HG03460 (cell line): ENCODE data around the gene HMCN2.
"Not testable (repeated sequence)": the region's sequence is repeated elsewhere in the genome, so short reads cannot be mapped to it uniquely, and the experiment has no call there.

Experiments
- ATAC-seq: cut with Tn5 transposase; IDR thresholded peaks from one replicate; pipeline ENCODE4 v1.9.1; 2021; ENCODE audit not compliant: unreplicated experiment

Gene HMCN2

DNA sequence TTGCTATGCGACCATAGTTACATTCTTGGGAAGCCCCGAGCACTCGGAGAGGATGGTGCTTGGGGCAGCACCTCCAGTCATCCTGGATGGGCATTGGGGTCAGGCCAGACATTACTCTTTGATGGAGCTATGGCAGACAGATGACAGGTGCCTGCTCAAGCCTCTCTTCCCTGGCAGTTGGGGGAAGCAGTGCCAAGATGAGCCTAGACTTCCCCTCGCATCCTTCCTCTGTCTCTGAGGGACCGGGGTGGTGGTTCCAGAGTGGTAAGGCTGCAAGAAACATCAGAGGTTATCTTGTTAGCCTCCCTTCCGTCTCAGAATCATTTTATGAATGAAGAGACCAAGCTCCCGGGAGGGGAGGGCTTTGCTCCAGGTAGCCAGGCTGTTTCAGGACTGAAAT is 2.8 kb upstream of the HMCN2 start:
- ATAC-seq, result no peak

GRCh38 chr9:130263601-130264413 is 1.8 kb upstream of the HMCN2 start:
- no peak for ATAC-seq

GRCh38 chr9:130264414-130265350 is 878 bp upstream of the HMCN2 start:
- ATAC-seq, result no peak

DNA sequence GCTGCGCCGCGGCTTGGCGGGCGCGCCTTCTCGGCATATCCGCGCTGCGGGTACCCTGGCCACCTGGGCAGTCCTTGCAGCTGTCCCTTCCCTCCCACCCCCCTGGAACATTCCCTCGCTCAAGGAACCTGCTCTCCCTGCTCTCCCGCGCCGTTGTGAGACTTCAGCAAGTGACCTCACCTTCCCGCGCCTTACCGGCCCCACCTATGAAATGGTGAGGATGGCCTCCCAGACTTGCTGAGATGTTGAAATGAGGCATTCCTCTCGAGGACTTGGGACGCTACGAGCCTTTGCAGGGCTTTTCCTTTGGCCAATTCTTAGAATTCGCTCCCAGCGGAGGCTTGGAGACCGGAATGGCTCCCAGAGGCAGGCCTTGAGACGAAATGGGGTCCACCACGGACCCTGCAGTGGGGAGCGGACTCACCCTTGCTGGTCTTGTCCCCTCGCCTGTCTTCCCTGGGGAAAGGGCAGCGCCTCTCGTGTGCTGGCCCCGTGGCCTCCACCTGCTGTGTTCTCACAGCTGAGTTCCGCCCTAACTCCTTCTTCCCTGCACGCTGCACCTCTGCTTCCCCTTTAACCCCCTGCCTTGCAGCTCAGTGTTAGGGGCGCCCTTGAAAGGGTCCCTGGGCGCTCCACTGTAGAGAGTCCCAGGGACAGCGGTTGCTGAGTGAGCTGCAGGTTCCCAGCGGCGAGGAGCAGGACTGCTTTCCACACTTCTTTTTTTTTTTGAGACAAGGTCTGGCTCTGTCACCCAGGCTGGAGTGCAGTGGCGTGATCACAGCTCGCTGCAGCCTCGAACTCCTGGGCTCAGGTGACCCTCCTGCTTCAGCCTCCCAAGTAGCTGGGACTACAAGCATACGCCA is 907 bp downstream of the HMCN2 start:
- no peak for ATAC-seq

DNA sequence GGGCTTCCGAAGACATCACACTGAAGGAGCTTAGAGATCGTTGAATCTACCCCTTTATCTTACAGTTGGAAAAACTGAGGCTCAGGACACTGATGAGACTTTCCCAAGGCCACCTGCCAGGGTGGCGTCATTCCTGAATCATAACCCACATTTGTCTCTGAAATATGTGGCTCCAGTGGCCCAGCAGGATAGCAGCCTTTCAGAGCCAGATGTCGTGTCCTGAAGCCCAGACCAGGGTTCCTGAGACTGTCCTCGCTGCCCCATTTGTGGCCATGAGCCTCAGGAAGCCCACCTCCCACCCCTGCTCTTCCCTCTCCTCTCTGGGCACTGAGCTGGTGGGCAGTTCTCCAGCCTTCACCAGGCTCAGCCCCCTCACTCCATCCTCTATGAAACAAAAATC is 2.4 kb downstream of the HMCN2 start:
- ATAC-seq, result no peak

GRCh38 chr9:130268521-130269211 is 3.1 kb downstream of the HMCN2 start:
- no peak for ATAC-seq

DNA sequence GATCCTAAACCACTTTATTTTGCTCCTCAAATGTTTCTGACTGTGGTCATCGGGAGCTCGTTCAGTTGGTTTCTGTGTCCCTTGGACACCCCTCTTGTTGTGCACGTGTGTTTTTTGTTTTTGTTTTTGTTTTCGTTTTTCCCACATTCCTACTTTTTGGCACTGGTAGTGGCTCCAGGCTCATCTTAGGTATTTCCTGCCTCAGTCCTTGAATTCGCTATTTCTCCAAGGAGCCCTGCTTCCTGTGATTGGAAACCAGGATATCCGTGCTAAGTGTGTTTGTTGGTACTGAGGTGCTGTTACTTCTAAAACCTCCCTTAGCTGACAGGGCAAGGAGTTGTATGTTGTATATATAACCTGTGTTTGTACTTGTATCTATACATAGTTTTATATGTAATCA is 5.9 kb downstream of the HMCN2 start:
- ATAC-seq, result no peak

GRCh38 chr9:130275156-130275555 is 9.6 kb downstream of the HMCN2 start:
- no peak for ATAC-seq

DNA sequence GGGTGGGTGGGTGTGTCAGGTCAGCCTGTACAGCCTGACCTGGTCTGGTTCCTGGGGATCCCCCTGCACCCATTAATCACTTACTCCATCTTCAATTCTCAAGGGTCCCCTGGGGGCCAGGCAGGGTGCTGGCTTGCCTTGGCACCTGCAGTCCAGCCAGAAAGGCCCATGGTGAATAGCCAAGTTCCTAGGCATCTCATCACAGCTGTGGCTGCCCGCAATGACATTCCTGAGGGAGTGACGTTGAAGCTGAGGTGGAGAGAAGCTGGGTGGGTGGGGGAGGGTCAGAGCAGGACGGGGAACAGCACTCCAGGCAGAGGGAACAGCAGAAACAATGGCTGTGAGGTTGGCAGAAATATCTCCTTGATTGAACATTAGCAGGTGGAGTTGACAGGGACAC is 10.6 kb downstream of the HMCN2 start:
- no peak for ATAC-seq

GRCh38 chr9:130276955-130277354 is 11.4 kb downstream of the HMCN2 start:
- ATAC-seq, result no peak

- not testable (repeated sequence) for ATAC-seq
Observed at GRCh38 chr9:130277525-130277924, 12.0 kb downstream of the HMCN2 start.

DNA sequence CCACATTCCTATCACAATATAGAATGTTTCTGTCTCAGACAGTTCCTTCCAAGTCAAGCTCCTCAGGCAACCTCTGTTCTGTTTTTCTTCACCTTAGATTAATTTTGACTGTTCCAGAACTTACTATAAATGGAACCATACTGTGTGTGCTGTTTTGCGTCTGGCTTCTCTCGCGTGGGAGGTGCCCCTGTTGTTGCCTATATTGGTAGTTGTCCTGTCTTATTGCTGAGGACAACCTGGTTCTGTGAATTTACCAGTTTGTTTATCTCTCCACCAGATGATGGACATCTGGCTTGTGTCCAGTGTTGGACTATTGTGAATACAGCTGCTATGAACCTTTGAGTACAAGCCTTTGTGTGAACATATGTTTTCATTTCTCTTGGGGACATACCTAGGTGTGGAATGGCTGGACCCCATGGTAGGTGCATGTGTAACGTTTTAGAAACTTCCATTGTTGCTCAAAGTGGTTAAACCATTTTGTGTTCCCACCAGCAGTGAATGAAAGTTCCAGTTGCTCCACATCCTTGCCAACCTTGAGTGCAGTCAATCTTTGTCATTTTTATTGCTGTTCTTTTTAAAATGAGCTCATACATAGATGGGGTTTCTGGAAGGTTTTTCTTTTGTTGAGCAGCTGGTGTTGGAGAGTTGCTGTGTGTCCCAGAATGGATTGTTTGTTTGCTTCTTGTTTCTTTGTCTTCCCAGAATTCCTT is 18.1 kb downstream of the HMCN2 start:
- ATAC-seq, result no peak

GRCh38 chr9:130284249-130284625 is 18.7 kb downstream of the HMCN2 start:
- ATAC-seq, result no peak

DNA sequence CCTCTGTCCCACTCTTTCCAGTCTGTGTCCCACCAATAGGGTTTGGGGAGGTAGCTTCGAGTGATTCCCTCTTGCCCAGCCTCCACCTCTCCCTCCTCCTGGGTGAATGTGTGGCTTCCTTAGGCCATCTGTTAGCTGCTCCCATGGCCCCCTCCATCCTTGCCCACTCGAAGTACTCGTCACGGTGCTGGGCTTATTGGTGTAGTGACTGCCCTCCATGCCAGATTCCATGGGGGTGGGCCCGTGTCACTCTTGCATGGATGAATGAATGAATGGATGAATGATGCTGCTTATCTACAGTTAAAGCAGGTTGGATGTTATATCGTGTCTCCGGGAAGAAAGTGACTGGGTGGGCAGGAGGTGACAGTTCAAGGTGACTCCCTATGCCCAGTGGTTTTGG is 19.1 kb downstream of the HMCN2 start:
- ATAC-seq, result no peak

- ATAC-seq, result no peak
Observed at GRCh38 chr9:130285271-130285670, 19.7 kb downstream of the HMCN2 start.

GRCh38 chr9:130286072-130286770 is 20.7 kb downstream of the HMCN2 start:
- ATAC-seq, result no peak

DNA sequence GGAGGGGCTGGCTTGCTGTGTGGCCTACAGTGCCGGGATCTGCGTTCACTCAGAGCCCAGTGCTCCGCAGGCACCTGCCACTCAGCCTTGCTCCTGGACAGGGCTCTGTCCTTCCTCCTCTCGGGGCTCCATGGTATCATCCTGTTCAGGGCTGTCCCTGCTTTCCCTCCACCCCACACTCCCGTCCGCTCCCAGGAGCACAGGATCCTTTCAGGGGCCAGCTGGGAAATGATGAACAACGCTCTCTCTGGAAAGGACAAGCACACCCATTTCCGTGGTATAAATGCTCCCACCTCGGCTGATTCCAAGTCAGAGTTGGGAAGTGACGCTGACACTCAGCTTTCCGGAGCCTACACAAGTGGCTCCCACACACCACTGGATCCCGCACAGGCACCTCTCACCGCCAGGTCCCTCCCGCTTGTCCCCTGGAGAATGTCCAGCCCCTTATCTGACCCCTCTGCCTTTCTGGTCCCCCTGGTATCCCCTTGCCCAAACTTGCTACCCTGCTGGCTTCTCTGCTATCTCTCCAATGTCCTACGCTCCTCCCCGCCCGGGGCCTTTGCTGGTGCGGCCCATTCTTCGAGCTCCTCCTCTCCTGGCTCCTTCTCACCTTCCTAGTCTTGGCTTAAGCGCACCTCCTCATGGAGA is 21.3 kb downstream of the HMCN2 start:
- no peak for ATAC-seq

DNA sequence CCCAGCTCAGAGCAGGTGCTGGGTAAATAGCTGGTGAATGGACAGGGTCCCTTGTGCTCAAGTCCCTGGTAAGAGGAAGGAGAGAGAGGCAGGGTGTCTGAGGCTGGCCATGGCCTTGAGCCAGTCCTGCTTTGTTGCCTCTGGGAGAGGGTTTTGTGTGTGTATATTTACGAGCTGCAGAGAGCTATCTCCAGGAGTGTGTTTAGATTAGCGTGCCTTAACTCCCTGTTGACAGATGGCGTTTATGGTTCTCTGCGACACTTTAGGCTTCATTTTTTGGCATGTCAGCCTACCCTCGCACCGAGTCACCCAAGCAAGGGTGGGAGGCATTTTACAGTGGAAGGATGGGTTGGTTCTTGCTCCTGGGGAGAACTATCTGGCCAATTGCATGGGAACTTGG is 22.2 kb downstream of the HMCN2 start:
- ATAC-seq, result no peak

- ATAC-seq, result no peak
Observed at GRCh38 chr9:130288393-130288792, 22.8 kb downstream of the HMCN2 start.
